ENCODE data around the gene MRS2. TPM values are rescaled to one million over a fixed set of nuclear protein-coding genes. Genes with fewer than 3 reads are reported as not detected.

The MRS2 gene
- total and polyA plus RNA-seq, 2 donors (not counting 3 experiments of a cell fraction or from before 2014, with no cell fraction given): 12.1 to 21.1 TPM

DNA sequence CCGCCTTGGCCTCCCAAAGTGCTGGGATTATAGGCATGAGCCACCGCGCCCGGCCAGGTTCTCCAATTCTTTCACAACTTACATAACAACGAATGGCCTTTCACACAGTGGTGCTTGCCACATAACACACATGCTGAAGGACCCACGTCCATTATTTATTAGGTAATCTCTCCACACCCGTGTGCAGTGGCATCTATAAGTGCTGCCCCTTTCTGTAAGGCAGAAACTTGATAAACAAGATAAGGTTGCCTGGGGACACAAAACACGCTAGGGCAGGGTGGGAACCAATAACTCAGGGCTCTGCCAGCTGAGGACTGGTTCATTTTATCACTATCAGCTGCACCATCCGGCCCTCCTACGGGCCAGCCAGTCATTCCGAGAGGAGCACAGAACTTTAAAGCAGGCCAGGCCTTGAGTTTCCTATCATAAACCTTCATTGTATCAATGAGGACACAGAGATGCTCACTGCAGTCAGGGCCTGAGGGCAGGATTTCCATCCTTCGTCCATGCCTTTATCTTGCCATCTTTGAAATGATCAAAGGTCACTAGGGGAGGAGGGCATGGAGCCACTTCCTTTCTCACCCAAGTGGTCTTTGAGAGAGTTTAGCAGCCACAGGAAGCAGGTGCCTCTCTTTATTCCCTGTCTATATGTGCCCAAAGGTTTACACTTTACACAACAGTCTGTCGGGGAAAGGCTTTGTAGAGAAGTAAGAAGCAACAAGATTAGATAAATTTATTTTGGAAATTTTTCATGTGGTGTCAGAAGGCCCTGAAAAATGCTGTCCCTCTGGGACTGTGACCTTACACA, 49.0 kb downstream of the MRS2 start:
- no peak for FAIRE-seq
- Histone ChIP-seq H3K9me1 (replicated peaks; ENCODE audit: control insufficient read depth, extremely low read depth, insufficient read depth, low read length) (no peaks in the 10 kb centered on the region), H3K4me2 (ENCODE audit: insufficient read depth, low read length) (no peak overlapping the region)

More for the DNA sequence above, 49.0 kb downstream of the MRS2 start:
- no peaks in the 10 kb centered on the region for H3K27me3 ChIP-seq (ENCODE audit: control insufficient read depth in 2 of 2, insufficient read depth in 2 of 2, low read length in 2 of 2)
- dilution Hi-C loops (cut with MboI; ENCODE audit: extremely low pct_ligation_motif_present, low sequenced_read_pairs) (no loop called here), intact Hi-C loops (cut with micrococcal nuclease) (no loop called here)
- ChIA-PET POLR2A (no interaction called here), CTCF (interaction anchor here (0.6 kb wide), 1 partner anchor 27 kb away, joined by 3 read pairs; no protein-coding TSS in a partner anchor)
- TF ChIP-seq, protein P1, sequence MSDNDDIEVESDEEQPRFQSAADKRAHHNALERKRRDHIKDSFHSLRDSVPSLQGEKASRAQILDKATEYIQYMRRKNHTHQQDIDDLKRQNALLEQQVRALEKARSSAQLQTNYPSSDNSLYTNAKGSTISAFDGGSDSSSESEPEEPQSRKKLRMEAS (IDR thresholded peaks at IDR 0.05; ENCODE audit: insufficient read depth, insufficient read length): no peak
- TF ChIP-seq EZH2 (IDR thresholded peaks at IDR 0.05; ENCODE audit: borderline replicate concordance, low read depth, low read length, severe bottlenecking) (no peak), JUN (IDR thresholded peaks at IDR 0.05; ENCODE audit: borderline replicate concordance, insufficient read depth, insufficient read length, low read depth) (no peak), MYC (IDR thresholded peaks at IDR 0.05; ENCODE audit: low read depth, low read length) (no peak), GATA2 (IDR thresholded peaks at IDR 0.05; ENCODE audit: insufficient read depth, insufficient read length, low read depth, low read length) (no peak), POLR2AphosphoS5 (IDR thresholded peaks at IDR 0.05; ENCODE audit: insufficient read depth, low read depth, low read length) (no peak), POLR2A (IDR thresholded peaks at IDR 0.05; ENCODE audit: low read depth, low read length) (no peak), FOS (IDR thresholded peaks at IDR 0.05; ENCODE audit: borderline replicate concordance, insufficient read depth, low read length) (no peak)
- TF ChIP-seq, protein P2, sequence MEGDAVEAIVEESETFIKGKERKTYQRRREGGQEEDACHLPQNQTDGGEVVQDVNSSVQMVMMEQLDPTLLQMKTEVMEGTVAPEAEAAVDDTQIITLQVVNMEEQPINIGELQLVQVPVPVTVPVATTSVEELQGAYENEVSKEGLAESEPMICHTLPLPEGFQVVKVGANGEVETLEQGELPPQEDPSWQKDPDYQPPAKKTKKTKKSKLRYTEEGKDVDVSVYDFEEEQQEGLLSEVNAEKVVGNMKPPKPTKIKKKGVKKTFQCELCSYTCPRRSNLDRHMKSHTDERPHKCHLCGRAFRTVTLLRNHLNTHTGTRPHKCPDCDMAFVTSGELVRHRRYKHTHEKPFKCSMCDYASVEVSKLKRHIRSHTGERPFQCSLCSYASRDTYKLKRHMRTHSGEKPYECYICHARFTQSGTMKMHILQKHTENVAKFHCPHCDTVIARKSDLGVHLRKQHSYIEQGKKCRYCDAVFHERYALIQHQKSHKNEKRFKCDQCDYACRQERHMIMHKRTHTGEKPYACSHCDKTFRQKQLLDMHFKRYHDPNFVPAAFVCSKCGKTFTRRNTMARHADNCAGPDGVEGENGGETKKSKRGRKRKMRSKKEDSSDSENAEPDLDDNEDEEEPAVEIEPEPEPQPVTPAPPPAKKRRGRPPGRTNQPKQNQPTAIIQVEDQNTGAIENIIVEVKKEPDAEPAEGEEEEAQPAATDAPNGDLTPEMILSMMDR (IDR thresholded peaks at IDR 0.05; ENCODE audit: extremely low read depth in 1 of 2, insufficient read depth in 1 of 2, low read depth in 1 of 2, low read length in 2 of 2): no peak
- H2AFZ ChIP-seq (ENCODE audit: low read depth, low read length): no peak overlapping the region
- no peaks in the 10 kb centered on the region for H3K9me3 ChIP-seq (replicated peaks; ENCODE audit: control insufficient read depth, insufficient read depth, low read length)
- H3K79me2 ChIP-seq (ENCODE audit: control insufficient read depth, insufficient read depth, low read length): no peaks in the 10 kb centered on the region
- no peaks in the 10 kb centered on the region for H4K20me1 ChIP-seq (replicated peaks; ENCODE audit: control insufficient read depth, extremely low read depth, insufficient read depth, low read length)
- no TSS peak for BruUV-seq (replicated peaks)
- H3K27ac ChIP-seq (ENCODE audit: insufficient read depth, low read depth, low read length): no peak overlapping the region
- H3K36me3 ChIP-seq (ENCODE audit: control insufficient read depth in 2 of 2, extremely low read depth in 1 of 2, insufficient read depth in 2 of 2, low read length in 2 of 2): no peaks in the 10 kb centered on the region
- DNase-seq (ENCODE audit: low read depth, low spot score): no peak
- H3K4me1 ChIP-seq (ENCODE audit: control insufficient read depth, extremely low read depth, insufficient read depth, low read length): no peaks in the 10 kb centered on the region
- no peak overlapping the region for H3K9ac ChIP-seq (replicated peaks; ENCODE audit: extremely low read depth, insufficient read depth, low read length)
- H3K4me3 ChIP-seq (replicated peaks in 1 of 3; ENCODE audit: insufficient read depth in 1 of 3, low read depth in 1 of 3, low read length in 3 of 3): no peak overlapping the region
